C4-2B (cell line): ENCODE data around the gene SHROOM2.

Experiments used
- CTCF ChIP-seq: fragments of 450-650 bp; conservative IDR thresholded peaks from 2 replicates; pipeline ENCODE4 v1.5.1; 2017; ENCODE audit warnings: mild to moderate bottlenecking
- ZFX ChIP-seq: fragments of 450-650 bp; IDR thresholded peaks from 2 replicates; pipeline ENCODE4 v1.6.1; 2017

GRCh38 chrX:9829308-9830267 is 43.4 kb downstream of the SHROOM2 start:
- no peak for TF ChIP-seq CTCF
- no peak for TF ChIP-seq ZFX
